Smooth muscle cell of the brain vasculature (primary cell): Measurements from ENCODE around the gene ATP1A1.

Experiments used
- DNase-seq: peaks from one replicate; pipeline ENCODE4 v3.0.0-alpha.2; 2012; ENCODE audit warnings: low read depth, low spot score

ATP1A1 gene

DNA sequence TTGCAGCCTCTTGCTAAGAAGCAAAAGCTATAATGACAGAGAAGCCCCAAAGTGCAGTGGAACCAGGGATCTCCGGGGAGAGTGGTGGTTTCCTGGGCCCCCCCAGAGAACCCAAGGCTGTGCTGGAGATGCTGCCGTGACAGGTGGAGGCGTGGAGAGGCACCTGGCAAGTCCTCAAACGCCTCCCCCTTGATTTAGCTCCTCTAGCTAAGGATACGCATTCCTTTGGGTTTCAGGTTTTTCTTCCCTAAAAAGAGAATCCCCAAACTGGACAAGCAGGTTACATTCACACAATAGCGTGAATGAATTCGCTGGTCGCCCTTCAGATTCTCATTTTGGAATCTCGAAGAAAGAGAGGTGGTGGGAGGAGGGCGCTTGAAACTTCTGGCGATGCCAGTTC, 853 bp upstream of the ATP1A1 start:
- DNase-seq: no peak

DNA sequence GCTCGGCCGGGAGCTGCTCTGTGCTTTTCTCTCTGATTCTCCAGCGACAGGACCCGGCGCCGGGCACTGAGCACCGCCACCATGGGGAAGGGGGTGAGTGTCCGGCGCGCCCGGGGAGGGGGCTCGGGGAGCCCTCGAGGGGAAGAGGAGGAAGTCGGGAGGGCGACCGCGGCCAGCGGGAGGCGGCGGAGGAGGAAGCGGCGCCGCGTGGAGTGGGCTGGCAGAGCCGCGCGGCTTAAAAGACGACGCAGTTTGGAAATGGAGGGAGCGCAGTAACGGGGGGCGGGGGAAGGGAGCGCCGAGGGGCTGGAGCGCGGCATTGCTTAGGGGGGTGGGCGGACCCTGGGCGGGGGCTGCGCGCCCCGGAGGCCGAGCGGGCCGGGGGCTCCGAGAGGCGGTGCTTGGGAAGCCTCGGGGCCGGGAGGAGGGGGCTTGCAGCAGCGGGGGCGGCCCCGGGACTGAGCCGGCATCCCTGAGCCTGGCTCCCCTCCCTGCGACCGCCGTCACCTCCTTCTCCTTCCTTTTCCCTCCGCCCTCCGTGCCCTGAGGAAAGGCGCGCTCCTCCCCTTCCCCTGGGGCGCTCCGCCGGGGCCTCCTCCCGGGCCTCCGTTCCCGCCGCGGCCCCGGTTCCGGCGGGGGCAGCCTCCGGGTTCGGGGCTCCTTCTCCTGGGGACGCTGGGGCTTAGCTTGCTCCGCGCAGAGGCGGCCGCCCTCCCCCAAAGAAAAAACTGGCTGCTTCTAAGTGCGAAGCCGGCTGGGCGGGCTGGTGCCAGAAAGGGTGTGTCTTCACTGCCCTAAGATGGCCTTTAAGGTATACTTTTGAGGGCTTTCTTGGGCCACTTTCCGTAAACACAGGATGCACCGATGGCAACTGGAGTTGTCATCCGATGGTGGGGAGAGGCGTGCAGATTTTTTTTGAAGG, 648 bp downstream of the ATP1A1 start:
- DNase-seq: no peak

DNA sequence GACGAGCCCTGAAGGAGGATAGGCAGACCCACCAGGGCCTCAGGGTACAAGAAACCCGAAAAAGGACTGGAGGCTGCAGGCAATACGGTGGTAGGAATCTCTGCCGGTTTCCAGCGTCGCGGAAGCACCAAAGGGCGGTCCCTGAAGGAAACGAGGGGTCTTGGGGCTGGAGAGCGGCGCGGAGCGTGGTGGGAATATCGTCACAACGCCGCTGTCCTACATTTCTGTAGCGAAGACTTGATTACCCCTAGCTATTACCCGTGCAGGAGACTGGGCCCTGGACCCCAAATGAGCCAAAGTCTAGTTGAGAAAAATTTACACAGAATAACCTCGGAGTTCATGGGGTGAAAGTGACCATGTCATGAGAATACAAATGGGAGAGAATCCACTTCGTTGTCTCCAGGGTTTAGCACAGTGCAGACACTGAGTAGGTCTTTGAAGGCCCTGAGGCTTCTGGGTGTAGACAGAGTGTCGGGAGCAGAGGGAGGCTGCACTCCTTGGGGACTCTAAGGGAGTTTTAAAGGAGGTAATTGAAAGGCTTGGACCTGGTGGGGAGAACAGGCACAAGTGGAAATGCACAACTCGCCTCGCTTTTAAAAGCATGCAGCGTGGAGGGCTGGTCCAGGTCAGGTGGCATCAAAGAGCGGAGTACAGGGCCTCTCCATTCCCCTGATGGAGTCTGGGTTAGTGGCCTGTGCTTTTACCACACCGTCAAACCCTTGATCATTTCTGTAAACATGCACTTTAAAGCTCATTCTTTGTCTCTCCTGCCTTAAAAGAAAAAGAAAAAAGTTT, 1.5 kb downstream of the ATP1A1 start:
- no peak for DNase-seq

DNA sequence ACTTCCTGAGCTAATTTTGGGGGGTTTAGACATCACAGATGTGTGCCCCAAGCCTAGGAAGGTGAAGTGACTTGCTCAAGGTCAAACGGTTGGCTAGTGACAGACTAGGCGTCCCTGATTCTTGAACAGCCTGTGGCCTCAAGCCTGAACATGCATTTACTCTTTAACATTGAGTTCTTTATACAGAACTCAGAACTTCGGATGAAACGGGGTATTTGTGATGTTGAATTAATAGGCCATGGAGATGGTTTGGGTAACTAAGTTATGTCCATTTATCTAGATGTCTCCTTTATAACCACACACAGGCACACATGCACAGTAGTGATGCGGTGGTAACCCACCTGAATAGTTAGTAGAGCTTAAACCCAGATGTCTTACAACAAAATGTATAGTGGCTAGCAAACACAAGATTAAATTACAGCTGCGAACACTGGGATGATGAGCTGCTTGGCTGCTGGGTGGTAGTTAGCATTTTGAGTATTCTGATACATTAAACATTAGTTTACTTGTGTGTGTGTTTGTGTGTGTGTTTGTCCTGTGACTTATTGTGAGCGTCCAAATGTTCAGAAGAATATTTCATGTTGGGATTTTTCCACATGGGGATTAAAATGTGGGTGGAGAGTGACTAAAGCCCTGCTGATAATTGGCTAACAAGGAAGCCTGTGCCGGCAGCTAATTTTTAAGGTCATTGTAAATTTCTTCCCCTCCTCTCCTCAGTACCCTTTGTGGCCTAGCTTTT, 2.3 kb downstream of the ATP1A1 start:
- no peak for DNase-seq

DNA sequence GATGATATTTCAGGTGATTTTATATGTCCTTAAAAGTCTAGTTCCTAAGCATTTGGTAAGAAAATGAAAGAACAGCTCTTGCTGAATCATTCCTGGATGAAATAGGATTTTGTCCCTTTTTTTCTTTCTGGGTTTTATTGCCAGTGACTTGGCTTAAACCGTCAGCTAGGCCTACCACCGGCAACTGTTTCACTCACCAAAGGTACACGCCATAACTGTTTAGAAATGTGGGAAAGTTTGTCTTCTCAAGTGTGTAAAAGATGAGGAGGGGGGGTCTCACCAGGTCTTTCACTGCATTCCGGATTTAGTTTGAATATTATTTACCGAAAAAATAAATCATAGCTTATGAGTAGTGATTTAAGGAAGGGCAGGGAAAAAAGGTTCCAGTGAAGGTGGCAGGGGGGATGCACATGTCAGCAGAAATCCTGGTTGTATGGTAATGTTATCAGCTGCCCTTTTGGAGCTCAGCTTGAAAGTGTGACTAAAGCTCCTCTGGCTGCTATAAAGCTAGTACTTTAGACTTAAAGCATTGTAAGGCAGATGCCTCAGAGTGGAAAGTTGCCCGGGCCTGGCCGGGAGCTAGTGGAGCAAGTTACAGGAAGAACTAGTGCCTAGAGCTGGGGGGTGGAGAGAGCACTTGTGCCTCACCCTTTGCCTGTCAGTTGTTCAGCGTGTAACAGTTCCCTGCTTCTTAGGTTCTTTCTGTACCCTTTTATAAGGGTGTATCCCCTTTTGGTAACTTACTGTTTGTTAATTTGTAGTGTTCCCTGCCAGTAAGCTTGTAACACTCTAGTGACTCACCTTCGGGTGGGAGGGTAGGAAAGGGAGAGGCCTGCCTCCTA, 3.1 kb downstream of the ATP1A1 start:
- no peak for DNase-seq

DNA sequence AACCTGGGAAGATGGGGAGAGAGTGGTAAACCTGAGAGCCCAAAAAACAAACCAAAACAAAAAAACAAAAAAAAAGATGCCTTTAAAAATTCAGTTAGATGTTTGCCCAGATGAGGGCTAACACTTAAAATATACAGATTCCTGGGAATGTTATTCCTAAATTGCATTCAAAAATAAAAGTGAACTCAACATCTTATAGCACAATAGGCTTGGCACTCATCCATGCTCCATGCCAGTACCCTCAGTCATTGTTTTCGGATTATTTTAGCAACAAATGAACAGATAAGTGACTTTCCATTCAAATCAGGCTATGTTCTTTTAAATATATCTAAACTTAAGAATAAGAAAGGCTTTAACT, 3.7 kb downstream of the ATP1A1 start:
- DNase-seq: no peak

DNA sequence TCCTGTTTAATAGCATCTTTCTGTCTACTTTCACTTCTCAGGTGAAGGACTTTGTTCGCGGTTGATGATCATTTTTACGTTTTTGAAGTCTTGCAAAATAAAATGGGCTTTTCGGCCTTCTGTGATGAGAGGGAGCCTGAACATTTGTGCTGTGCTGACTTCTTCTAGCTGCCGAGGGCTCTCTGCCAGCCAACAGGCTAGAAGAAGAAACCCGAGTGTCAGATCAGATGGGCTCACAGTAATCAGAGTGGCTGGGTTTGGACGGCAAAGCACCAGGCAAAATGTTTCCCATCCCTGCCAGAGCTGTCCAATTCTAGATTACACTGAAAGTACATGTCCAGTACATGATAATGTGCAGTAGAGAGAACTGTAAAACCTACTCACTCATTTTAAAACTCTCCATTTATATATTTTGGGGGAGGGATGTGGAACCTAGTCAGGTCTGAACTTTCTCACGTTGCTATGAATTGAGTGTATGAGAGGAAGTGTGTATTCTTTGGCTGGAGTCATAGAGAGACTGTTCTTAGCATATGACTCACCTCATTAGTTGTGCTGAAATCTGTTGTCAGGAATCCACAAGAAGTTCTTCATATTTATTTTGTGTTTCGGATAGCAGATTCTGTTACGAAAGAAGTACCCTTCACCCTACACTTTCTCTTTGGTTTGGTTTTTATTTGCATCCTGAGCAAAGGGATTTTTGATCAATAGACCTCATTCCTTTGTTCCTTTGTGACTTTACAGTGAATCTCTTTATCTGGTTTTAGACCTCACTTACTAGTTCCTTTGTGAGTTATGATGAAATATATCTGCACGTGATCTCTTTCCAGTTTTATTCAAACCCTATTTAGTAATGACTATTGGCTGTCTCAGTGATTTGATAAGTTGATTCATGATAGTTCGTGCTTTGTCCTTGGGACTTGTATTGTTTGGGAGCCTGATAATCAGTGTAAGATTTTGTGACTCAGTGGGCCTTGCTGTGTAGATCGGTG, 4.8 kb downstream of the ATP1A1 start:
- DNase-seq: peak; percentile 69

DNA sequence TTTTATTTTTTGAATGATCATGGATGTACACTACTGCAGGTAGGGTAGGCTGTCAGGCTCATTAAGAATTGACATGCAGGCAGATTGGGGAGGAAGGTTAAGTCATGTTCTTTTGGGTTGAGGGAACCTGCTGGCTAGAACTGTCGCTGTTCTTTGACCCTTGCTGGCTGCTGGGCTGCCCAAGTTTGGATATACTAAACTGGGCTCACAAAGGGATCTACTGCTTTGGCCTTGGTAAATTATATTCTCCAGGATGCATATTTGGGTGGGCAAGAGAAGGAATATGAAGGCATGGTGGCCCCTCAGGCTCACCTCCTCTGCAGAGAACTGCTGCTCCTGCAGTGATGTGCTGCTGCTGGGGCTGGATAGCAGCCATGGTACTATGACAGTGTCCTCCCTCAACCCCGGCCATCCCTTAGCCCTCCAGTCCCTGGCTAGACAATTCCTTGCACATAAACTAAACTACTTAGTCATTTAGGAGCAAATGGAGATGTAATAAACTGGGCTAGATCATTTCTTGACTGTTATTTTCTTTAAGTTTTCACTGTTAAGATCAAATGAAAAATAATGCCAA, 6.1 kb downstream of the ATP1A1 start:
- DNase-seq: no peak

DNA sequence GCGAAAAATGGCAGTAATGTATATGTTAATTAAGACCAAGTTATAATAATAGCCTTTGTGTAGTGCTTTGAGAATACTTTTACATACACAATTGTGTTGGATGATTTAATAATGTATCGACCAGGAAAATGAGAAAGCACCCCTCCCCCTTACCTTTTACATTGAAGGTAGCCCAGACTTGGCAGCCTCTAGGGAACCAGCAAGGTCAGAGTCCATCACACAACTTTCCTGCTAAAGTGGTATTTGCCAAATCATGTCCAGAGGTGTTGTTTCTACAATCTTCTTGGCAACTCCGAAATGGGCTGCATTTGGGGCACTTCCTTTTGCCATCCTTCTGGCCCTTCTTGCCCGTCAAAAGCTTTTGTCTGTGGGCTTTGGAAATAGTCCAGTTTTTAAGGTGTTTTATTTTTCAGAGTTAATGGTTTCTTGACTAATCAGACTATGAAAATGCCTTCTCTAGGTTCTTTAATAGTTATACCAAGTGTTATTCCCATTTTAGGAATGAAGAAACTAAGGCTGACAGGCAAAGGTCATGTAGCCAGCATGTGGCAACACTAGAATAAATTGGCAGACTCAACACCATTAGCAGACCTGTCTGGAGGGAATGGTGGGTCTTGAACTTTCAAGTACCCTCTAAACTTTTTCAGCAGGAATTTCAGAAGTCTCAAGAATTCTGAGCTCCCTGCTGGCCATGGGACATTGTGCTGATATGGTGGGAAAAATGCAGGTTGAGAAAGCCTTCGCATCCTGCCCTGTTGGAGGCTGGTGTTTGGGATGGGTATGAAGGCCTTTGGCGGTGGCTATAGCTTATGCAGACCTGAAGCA, 6.8 kb downstream of the ATP1A1 start:
- DNase-seq: no peak

DNA sequence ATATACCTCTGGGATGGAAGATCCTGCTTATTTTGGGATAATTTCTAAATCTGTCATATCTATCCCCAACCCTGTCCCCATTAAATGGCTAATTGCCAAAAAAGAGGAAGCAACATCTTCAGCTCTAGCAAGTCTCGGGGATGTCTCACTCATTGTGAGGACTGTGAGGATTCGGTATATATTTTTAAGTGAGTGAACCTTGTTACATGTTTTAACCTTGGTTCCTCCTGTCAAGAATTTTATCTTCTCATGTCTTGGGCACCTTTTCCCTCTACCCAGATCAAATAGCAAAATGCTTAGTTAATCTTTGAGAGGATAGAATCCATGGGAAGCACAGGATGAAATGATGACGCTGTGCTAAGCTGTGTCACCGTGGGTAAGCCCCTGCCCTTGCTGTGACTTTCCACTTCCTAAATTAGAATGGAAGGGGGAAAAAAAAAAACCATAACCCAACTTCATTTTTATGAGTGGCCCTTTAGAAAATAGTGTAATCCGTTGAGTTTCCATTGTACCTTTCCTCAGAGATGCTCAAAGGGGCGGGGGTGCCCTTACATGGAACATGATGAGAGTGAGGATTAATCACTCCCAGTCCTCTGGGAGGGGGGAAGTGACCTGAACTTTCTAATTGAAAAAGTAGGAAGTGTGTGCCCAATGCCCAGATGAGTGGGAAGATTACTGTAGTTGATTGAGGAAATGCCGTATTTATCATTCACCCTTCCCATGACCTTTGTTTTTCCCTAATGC, 7.6 kb downstream of the ATP1A1 start:
- no peak for DNase-seq

DNA sequence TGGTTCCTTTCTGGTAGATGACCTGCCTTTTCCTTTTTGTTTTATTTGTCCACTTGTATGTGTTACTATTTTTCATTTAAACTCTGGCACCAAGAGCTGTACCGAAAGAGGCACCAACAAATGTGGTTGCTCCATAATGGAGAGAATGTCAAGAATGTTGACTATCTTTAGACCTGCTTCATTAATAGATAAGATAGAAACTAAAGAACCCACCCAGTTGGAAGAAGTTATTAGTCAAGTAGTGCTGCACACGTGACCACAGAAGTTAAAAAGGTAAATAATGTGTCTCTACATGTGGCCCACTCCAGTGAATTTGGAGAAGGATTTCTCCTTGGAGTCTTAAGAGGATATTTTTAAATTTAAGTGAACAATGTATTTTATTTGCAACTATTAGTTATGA, 9.3 kb downstream of the ATP1A1 start:
- DNase-seq: no peak

DNA sequence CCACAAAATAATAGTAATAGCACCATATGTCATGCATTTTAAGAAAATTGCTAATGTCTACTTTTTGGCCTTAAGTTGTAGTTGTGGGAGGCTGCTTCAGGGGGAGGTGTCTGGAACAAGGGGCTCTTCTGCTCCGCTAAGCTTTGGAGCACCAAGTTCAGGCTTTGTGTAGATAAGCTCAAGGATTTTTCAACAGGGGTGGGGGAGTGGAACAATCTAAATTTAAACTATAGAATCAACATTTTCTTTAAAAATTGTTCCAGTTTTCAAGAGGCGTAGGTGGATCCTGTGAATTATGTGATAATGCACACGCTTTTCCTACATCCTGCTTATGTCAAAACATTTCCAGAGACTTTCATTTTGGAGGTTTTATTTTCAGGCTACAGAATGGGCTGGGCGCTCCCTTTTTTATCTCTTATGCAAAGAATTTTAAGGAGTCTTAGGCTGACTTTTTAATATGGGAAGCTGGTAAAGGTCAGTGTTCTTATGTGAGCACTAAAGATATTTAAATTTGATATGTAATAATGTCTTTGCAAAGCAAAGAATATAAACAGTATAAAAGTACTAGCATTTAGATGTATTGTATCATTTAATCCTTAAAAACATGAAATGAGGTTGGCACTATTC, 9.9 kb downstream of the ATP1A1 start:
- DNase-seq: no peak

DNA sequence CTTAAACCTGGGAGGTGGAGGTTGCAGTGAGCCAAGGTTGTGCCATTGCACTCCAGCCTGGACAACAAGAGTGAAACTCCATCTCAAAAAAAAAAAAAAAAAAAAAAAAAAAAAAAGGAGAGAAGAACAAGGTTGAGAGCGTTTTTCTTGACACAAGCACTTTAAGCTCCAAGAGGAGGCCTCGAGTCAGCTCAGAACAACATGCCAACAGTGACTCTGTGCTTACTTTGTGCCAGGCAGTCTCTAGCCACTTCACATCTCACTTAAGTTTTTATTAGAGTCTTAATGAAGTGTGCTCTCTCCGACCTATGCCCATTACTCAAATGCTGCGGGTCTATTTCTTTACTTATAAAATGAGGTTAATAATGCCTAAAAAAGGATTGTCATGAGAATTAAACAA, 13.0 kb downstream of the ATP1A1 start:
- DNase-seq: no peak

DNA sequence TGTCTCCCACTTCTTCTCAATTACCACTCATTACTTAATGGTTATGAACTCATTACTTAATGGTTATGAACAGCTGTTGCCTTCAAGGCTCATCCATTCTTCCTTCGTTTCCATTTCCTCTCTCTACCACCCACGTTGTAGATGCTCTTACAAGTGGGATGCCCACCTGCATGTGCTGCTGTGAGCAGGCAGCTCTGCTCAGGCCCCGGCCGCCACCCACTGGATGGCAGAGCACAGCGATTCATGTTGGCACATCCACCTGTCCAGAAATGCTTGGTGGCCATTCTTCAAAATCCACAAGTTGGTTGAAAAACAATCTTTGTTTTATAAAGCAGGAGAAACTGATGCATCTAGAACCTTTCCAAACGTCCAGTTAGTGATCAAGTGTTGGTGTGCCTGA, 14.5 kb downstream of the ATP1A1 start:
- DNase-seq: no peak

DNA sequence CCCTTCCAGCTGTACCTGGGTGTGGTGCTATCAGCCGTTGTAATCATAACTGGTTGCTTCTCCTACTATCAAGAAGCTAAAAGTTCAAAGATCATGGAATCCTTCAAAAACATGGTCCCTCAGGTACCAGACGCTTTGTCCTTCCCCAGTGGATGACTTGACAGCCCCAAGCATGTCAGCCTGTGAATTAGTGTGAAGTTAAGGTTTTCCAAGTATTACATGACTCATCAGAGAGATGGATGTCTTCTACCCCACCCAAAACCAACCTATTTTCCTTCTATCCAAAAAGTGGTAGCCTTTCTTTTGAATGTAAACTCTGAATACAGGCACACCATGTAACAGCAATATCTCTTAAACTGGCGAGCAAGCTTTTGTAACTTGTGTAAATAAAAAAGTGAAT, 15.1 kb downstream of the ATP1A1 start:
- DNase-seq: no peak

DNA sequence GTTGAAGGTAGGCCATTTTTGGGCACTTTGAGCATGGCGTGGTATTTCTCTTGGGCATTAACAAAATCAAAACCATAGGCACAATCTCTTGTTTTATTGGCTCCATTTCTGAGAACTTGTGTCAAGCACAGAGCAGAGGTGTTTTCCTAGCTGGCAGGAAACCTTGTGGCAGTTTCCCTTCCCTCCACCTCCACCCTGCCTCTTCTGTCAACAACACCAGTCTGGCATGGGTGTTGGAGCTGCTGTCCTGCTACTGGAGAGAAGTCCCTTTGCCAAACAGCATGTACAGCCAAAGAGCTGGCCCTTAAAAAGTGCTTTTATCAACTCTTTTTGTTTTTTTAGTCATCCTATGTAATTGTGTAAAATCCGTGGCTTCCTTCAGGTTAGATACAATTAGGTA, 16.0 kb downstream of the ATP1A1 start:
- DNase-seq: no peak

DNA sequence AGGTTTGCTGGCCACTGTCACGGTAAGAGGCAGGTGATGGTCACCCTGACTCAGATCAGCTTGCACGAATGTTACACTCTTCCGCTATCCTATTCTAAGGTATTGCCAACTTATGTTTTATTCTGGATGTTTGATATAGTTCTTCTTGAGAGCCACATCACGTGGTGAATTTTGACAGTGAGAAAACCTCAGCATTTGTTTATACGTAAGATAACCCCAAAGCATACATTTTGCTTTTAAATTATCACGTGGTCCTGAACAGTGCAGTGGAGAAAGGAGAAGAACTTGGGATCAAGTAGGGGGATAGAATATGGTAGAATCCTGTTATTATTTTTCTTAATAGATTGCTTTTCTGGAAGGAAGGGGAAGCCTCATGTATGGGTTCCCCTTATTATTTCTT, 16.6 kb downstream of the ATP1A1 start:
- no peak for DNase-seq

DNA sequence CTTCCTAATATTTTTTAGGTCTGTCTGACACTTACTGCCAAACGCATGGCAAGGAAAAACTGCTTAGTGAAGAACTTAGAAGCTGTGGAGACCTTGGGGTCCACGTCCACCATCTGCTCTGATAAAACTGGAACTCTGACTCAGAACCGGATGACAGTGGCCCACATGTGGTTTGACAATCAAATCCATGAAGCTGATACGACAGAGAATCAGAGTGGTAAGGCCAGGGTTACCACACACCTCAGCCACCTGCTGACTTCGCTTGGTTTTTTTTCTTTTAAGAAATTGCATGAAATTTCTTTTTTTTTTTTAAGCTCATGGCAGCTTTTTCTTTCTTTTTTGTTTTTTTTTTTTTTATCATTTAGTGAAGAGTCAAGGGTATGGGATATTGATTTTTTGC, 17.2 kb downstream of the ATP1A1 start:
- DNase-seq: no peak
